HCT116 (cell line): Measurements from ENCODE around the gene CPNE4. TPM values are rescaled to one million over a fixed set of nuclear protein-coding genes. Genes with fewer than 3 reads are reported as not detected.

Source experiments
- ATAC-seq: fragments of 200-7000 bp; cut with Tn5 transposase; 2 replicates; pipeline ENCODE4 v1.9.1; 2020; ENCODE audit warnings: mild to moderate bottlenecking, moderate library complexity
- BruUV-seq: library from RNA; stranded (reverse); fragments of 400-500 nt; replicated peaks from 2 replicates; lab custom pipeline; 2021; lab: Mats Ljungman, UMichigan
- CTCF ChIA-PET: fragments of 300-600 bp; sonication (Branson Sonifier 250); formaldehyde crosslinking; loops from one replicate; lab custom pipeline; 2021; ENCODE audit warnings: antibody characterized with exemption; lab: Charles Lee
- POLR2A ChIA-PET: fragments of 300-600, 350-600 bp; sonication (Branson Sonifier 250); formaldehyde crosslinking; loops from one replicate; lab custom pipeline; 2021; ENCODE audit warnings: antibody characterized with exemption; lab: Charles Lee
- RAD21 ChIA-PET, 2 experiments: fragments of 300-600 bp; sonication (Branson Sonifier 250); formaldehyde crosslinking; loops; one replicate each; lab custom pipeline; 2023; ENCODE audit warnings: low total read pairs in 2 of 2; ENCODE audit not compliant: uncharacterized antibody in 2 of 2, unreplicated experiment in 2 of 2, low non-redundant PET in 1 of 2; lab: Charles Lee
- DNase-seq: peaks from one replicate; pipeline ENCODE4 v3.0.0-alpha.2; 2010; ENCODE audit warnings: low read depth, low spot score
- H2AFZ ChIP-seq: fragments of 200-600 bp; shearing (Covaris generic), sonication (generic); 2 replicates; pipeline ENCODE4 v1.6.1; 2017; ENCODE audit warnings: low read depth, mixed run types, mixed read lengths, antibody characterized with exemption, low read length; ENCODE audit not compliant: poor library complexity, severe bottlenecking
- H3K27ac ChIP-seq: 2 replicates; pipeline ENCODE4 v1.5.1; 2012; ENCODE audit warnings: low read depth, low read length
- H3K27me3 ChIP-seq: fragments of 200-600 bp; sonication (generic); 2 replicates; pipeline ENCODE4 v1.6.1; 2016; ENCODE audit warnings: mixed run types, low read length, mixed read lengths; ENCODE audit not compliant: insufficient read depth
- H3K36me3 ChIP-seq, 2 experiments: fragments of 200-500 bp in 1 of 2; fragments of 200-600 bp in 1 of 2; sonication (Bioruptor generic) in 1 of 2; sonication (generic) in 1 of 2; 2 replicates each; pipeline versions ENCODE4 v1.5.1 to v1.6.1; 2014 to 2016; ENCODE audit warnings: low read length in 2 of 2, inconsistent platforms in 1 of 2, mixed read lengths in 1 of 2, mixed run types in 1 of 2; ENCODE audit not compliant: insufficient read depth in 2 of 2, control insufficient read depth in 1 of 2
- H3K4me1 ChIP-seq, 2 experiments: fragments of 200-600 bp in 1 of 2; sonication (generic) in 1 of 2; 2 replicates each; pipeline versions ENCODE4 v1.5.1 to v1.6.1; 2012 to 2017; ENCODE audit warnings: low read length in 2 of 2, inconsistent platforms in 1 of 2, mild to moderate bottlenecking in 1 of 2, mixed read lengths in 1 of 2, mixed run types in 1 of 2, moderate library complexity in 1 of 2; ENCODE audit not compliant: insufficient read depth in 2 of 2, control insufficient read depth in 1 of 2
- H3K4me2 ChIP-seq: fragments of 200-600 bp; sonication (generic); 2 replicates; pipeline ENCODE4 v1.6.1; 2017; ENCODE audit warnings: mixed run types, low read length, mixed read lengths
- H3K4me3 ChIP-seq, 2 experiments: fragments of 200-600 bp in 1 of 2; sonication (generic) in 1 of 2; replicated peaks in 1 of 2; 2 replicates each; pipeline ENCODE4 v1.5.1; 2011 to 2016; ENCODE audit warnings: low read length in 2 of 2, control low read depth in 1 of 2, low read depth in 1 of 2, mild to moderate bottlenecking in 1 of 2, mixed read lengths in 1 of 2, mixed run types in 1 of 2
- H3K79me2 ChIP-seq: fragments of 200-600 bp; sonication (generic); 2 replicates; pipeline ENCODE4 v1.6.1; 2017; ENCODE audit warnings: mild to moderate bottlenecking, mixed run types, low read length, moderate library complexity, mixed read lengths; ENCODE audit not compliant: insufficient read depth
- H3K9ac ChIP-seq: fragments of 200-600 bp; sonication (generic); 2 replicates; pipeline ENCODE4 v1.6.1; 2016; ENCODE audit warnings: low read length, mixed read lengths
- H3K9me2 ChIP-seq: fragments of 200-600 bp; sonication (generic), shearing (Covaris generic); 2 replicates; pipeline ENCODE4 v1.6.1; 2017; ENCODE audit warnings: mixed run types, mild to moderate bottlenecking, moderate library complexity; ENCODE audit not compliant: insufficient read depth
- H3K9me3 ChIP-seq, 2 experiments: fragments of 200-500 bp in 1 of 2; fragments of 200-600 bp in 1 of 2; sonication (Bioruptor generic) in 1 of 2; sonication (generic) in 1 of 2; 2 replicates each; pipeline ENCODE4 v1.6.1; 2014 to 2017; ENCODE audit warnings: low read length in 2 of 2, mixed read lengths in 2 of 2, inconsistent platforms in 1 of 2, low read depth in 1 of 2, mild to moderate bottlenecking in 1 of 2, mixed run types in 1 of 2, moderate library complexity in 1 of 2; ENCODE audit not compliant: control insufficient read depth in 1 of 2, insufficient read depth in 1 of 2
- H4K20me1 ChIP-seq: fragments of 200-600 bp; sonication (generic), shearing (Covaris generic); 2 replicates; pipeline ENCODE4 v1.6.1; 2017; ENCODE audit warnings: mixed run types, mild to moderate bottlenecking, moderate library complexity; ENCODE audit not compliant: insufficient read depth
- EGR1 ChIP-seq: IDR thresholded peaks from 2 replicates; pipeline ENCODE4 v1.6.1; 2012; ENCODE audit warnings: low read depth
- ELF1 ChIP-seq: IDR thresholded peaks from 2 replicates; pipeline ENCODE4 v1.6.1; 2012; ENCODE audit warnings: low read depth, borderline replicate concordance
- REST ChIP-seq: IDR thresholded peaks from 2 replicates; pipeline ENCODE4 v1.6.1; 2012; ENCODE audit warnings: low read depth
- SRF ChIP-seq: IDR thresholded peaks from 2 replicates; pipeline ENCODE4 v1.6.1; 2012; ENCODE audit warnings: low read depth
- TCF7L2 ChIP-seq: IDR thresholded peaks from 2 replicates; pipeline ENCODE4 v1.7.0; 2011; ENCODE audit warnings: borderline replicate concordance, inconsistent platforms; ENCODE audit not compliant: insufficient read depth, insufficient read length; ENCODE audit errors: extremely low read depth
- YY1 ChIP-seq: IDR thresholded peaks from 2 replicates; pipeline ENCODE4 v1.6.1; 2011; ENCODE audit warnings: low read length, low read depth, moderate library complexity, mild to moderate bottlenecking; ENCODE audit not compliant: insufficient replicate concordance; ENCODE audit errors: extremely low read depth
- ZNF274 ChIP-seq: fragments of 200-500 bp; sonication (Bioruptor generic); IDR thresholded peaks from 2 replicates; pipeline ENCODE4 v1.6.1; 2014; ENCODE audit warnings: mild to moderate bottlenecking, low read depth, low read length, inconsistent platforms
- intact Hi-C: fragments of 100-400 bp; cut with micrococcal nuclease; formaldehyde crosslinking; loops from 2 replicates; pipeline ENCODE4 v1.10.0; 2022
- total RNA-seq: library from RNA; stranded (reverse); gene quantifications from one replicate; pipeline ENCODE4 v1.2.1, GENCODE V29; 2021; ENCODE audit not compliant: unreplicated experiment

The CPNE4 gene
- total RNA-seq, 1 experiment from 2014 or later: not detected

GRCh38 chr3:131712662-131713061 is 322.2 kb downstream of the CPNE4 start:
- intact Hi-C loops: no loop called here
- DNase-seq (no peak), ATAC-seq (no peak)
- POLR2A ChIA-PET: no interaction called here
- no peaks in the 10 kb centered on the region for H3K9me3 ChIP-seq
- H3K9me2 ChIP-seq: no peaks in the 10 kb centered on the region
- H3K4me3 ChIP-seq: no peak overlapping the region
- no peaks in the 10 kb centered on the region for H3K4me1 ChIP-seq
- TF ChIP-seq REST: no peak
- TF ChIP-seq EGR1: no peak
- TF ChIP-seq ZNF274: no peak
- no peak for TF ChIP-seq YY1
- TF ChIP-seq SRF: no peak
- no peak for TF ChIP-seq TCF7L2
- no peak for TF ChIP-seq ELF1
- RAD21 ChIA-PET: no interaction called here
- no peak overlapping the region for H3K9ac ChIP-seq
- no TSS peak for BruUV-seq
- no peaks in the 10 kb centered on the region for H3K79me2 ChIP-seq
- CTCF ChIA-PET: no interaction called here
- no peak overlapping the region for H2AFZ ChIP-seq
- H3K27ac ChIP-seq: no peak overlapping the region
- H3K36me3 ChIP-seq: no peaks in the 10 kb centered on the region
- H3K4me2 ChIP-seq: no peak overlapping the region
- no peaks in the 10 kb centered on the region for H4K20me1 ChIP-seq
- H3K27me3 ChIP-seq: peaks cover 28% of the 10 kb centered on the region; the same call in 1 of the 2 replicates
